NB4 (cell line): ENCODE data around the gene ZFP1.
A peak's percentile ranks its signal among the peaks of the same experiment; 100 is the strongest.

ENCODE experiments used
- DNase-seq: peaks from one replicate; pipeline ENCODE4 v3.0.0; 2010; ENCODE audit warnings: low read depth
- H3K4me3 ChIP-seq: one replicate; pipeline ENCODE4 v1.5.1; 2011; ENCODE audit warnings: mild to moderate bottlenecking, low read depth, low read length, moderate library complexity
- MYC ChIP-seq: IDR thresholded peaks from 2 replicates; pipeline ENCODE4 v1.6.1; 2011; ENCODE audit warnings: low read depth, low read length
- POLR2A ChIP-seq: IDR thresholded peaks from 2 replicates; pipeline ENCODE4 v1.6.1; 2011; ENCODE audit warnings: mild to moderate bottlenecking; ENCODE audit not compliant: insufficient read length; ENCODE audit errors: extremely low read depth
- TF ChIP-seq, protein P1 (sequence below): IDR thresholded peaks from one replicate; pipeline ENCODE4 v1.5.1; 2012; ENCODE audit warnings: low read depth, low read length
- TF ChIP-seq, protein P2 (sequence below): IDR thresholded peaks from 2 replicates; pipeline ENCODE4 v1.6.1; 2011; ENCODE audit warnings: low read depth, low read length

ZFP1 gene

DNA sequence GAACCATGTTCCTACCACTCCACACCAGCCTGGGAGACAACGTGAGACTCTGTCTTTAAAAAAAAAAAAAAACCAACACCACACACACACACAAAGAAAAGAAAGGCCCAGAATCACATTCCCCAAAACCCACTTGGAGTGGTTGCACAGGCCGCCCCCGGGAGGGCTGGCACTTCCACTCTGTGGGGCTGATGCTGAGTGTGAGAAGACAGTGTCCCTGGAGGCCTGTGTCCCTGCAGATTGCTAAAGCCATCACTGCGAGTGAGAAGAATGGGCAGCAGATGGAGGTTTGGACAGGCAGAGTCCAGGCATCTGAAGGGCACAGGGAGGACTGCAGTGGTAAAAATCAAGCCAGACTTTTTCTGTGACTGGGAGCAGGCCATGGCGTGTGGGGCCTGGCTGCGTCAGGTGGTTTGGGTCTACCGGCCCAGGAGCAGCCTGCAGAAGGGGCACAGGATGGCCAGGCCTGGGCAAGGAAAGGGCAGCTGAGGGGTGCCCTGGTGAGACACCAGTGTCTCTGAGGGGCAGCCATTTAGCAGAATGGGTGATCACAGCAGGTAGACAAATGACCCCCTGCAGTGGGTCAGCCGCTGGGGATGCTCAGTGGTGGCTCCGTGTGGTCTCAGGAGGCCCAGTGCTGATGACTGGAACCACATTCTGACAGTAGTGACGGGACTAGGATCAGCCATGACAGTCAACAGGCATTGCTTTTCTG, 45.6 kb downstream of the ZFP1 start:
- DNase-seq, result no peak
- TF ChIP-seq, protein P1, sequence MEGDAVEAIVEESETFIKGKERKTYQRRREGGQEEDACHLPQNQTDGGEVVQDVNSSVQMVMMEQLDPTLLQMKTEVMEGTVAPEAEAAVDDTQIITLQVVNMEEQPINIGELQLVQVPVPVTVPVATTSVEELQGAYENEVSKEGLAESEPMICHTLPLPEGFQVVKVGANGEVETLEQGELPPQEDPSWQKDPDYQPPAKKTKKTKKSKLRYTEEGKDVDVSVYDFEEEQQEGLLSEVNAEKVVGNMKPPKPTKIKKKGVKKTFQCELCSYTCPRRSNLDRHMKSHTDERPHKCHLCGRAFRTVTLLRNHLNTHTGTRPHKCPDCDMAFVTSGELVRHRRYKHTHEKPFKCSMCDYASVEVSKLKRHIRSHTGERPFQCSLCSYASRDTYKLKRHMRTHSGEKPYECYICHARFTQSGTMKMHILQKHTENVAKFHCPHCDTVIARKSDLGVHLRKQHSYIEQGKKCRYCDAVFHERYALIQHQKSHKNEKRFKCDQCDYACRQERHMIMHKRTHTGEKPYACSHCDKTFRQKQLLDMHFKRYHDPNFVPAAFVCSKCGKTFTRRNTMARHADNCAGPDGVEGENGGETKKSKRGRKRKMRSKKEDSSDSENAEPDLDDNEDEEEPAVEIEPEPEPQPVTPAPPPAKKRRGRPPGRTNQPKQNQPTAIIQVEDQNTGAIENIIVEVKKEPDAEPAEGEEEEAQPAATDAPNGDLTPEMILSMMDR, result no peak
- TF ChIP-seq MYC, result no peak
- no peak overlapping the region for H3K4me3 ChIP-seq

DNA sequence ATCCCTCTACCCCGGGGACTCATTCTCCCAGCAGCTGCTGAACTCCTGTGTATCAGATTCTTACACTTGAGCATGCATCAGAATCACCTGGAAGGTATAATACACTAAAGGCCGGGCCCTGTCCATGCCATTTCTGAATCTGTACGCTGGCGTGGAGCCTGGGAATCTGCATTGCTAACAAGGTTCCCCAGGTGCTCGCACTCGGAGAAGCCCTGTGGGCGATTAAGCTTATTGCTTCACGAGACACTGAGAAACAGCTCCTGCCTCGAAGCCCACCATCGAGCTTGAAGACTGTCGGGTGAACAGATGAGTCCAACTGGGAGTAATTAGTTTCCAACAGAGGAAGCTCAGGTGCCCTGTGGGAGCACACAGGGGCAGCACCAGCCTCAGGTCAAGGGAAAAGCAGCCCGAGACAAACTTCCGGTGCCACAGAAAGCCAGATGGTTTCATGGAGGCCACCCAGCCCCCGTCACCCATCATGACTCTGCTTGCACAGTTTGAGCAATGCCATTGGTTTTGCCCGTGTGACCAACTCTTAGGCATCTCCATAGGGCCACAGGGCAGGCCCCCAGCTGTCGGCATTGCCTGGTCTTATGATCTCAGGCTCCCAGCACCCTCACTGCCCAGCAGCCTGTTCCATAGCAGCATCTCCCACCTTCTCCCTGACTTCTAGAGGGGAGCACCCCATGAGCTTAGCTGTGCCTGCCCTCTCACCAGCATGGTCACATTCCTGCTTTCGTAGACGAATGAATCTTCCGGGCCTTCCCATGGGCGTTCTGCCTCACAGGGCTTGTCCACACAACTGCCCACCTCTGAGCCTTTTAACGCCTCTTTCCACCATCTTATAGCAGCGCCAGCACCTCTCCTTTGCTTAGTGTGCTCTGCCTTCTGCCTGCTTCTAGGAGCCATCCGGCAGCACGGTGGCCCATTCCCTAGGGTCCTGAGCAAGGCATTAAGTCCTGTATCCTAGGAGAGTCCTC, 47.8 kb downstream of the ZFP1 start:
- no peak overlapping the region for H3K4me3 ChIP-seq
- peak; percentile 27 for DNase-seq
- TF ChIP-seq, protein P1, result no peak
- TF ChIP-seq POLR2A (no peak), MYC (no peak)
- TF ChIP-seq, protein P2, sequence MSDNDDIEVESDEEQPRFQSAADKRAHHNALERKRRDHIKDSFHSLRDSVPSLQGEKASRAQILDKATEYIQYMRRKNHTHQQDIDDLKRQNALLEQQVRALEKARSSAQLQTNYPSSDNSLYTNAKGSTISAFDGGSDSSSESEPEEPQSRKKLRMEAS, result no peak

DNA sequence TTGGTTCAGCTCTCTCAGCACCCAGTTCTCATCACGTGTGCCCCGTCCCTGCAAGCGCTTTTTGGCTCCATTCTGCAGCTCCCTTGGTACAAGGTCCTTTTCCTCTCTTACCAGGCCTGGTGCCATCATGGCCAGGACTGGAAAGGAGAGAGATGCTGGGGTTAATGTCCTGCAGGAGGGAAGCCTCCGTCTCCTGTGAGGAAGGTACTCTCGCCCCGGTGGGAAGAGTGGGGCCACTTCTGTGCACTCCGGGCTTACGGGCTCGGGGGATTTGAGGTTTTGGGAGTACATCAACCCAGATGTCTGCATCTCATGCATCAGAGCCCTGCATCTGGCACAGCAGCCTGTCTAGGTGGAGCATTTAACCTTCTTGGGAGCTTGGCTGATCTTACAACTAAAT, 48.5 kb downstream of the ZFP1 start:
- TF ChIP-seq, protein P1, result no peak
- TF ChIP-seq POLR2A, result no peak
- TF ChIP-seq, protein P2, result no peak
- no peak for TF ChIP-seq MYC
- DNase-seq, result no peak
- no peak overlapping the region for H3K4me3 ChIP-seq

GRCh38 chr16:75197522-75198134, 49.3 kb downstream of the ZFP1 start:
- no peak overlapping the region for H3K4me3 ChIP-seq
- TF ChIP-seq MYC (no peak), POLR2A (no peak)
- TF ChIP-seq, protein P2, result no peak
- TF ChIP-seq, protein P1, result no peak
- DNase-seq, result peak; percentile 39

DNA sequence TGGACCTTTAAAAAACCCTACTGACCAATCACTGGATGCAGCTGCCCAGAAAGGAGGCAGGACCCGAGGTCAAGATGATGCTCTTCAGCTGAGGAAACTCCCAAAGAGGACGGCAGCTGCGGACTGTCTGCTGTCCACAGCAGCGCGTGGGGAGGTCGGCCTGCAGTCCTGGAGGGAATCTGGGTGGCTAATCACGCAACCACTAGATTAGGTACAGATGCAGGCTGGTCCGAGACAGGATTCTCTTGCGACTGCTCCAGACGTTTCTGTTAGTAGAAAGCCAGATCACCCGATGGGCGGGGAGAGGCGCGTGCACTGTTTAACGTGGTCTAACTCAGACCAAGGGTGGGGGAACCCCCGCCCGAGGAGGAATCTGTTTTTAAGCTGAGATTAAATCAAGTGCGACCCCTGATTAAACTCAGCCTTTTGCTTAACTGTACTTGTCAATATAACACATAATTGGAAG, 49.8 kb downstream of the ZFP1 start:
- DNase-seq, result no peak
- TF ChIP-seq, protein P2, result no peak
- TF ChIP-seq, protein P1, result no peak
- TF ChIP-seq MYC, result no peak
- no peak for TF ChIP-seq POLR2A
- H3K4me3 ChIP-seq, result no peak overlapping the region
